GM19023 (cell line): ENCODE results near the gene RPS5.
"Not testable (repeated sequence)": the region's sequence is repeated elsewhere in the genome, so short reads cannot be mapped to it uniquely, and the experiment has no call there.

ENCODE experiments used
- ATAC-seq: cut with Tn5 transposase; IDR thresholded peaks from one replicate; pipeline ENCODE4 v1.9.1; 2021; ENCODE audit warnings: mild to moderate bottlenecking, moderate library complexity; ENCODE audit not compliant: unreplicated experiment

The RPS5 gene

GRCh38 chr19:58403920-58404478, 16.9 kb downstream of the RPS5 start:
- not testable (repeated sequence) for ATAC-seq

DNA sequence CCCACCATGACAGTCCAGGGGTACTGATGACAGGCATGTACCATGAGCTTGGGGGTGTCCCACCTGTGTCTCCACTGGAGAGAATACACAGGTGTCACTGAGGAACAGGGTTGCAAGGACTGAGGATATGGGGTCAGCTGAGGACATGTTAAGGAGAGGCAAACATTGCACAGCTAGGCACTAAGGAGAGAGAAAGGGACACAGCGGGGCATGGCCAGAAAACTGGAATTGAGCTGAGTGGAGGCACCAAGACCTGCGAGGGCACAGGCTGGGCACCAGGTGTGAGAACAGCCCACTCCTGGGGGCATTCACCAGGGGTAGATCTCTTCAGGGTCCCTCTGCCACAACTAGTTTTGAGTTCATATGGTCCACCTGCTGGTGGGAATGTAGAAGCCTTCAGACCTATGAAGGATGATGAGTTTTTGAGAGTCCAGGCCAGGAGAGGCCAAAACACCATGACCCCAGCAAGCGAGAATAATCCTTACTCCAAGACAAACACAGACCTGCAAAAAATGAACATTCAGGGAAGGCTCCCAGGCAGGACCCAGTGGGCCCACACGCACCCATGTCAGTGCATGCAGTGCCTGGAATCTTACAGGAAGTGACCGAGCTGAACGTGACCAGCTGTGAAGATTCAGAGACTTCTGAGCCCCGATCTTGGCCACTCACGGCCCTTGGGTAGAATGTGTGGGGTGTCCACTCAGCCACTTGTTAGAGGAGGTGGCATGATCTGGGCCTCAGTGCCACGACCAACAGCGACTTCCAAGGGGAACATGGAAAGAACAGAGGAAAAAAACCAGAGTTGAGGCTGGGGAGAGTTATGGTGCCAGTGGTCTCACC, 20.0 kb downstream of the RPS5 start:
- no peak for ATAC-seq

DNA sequence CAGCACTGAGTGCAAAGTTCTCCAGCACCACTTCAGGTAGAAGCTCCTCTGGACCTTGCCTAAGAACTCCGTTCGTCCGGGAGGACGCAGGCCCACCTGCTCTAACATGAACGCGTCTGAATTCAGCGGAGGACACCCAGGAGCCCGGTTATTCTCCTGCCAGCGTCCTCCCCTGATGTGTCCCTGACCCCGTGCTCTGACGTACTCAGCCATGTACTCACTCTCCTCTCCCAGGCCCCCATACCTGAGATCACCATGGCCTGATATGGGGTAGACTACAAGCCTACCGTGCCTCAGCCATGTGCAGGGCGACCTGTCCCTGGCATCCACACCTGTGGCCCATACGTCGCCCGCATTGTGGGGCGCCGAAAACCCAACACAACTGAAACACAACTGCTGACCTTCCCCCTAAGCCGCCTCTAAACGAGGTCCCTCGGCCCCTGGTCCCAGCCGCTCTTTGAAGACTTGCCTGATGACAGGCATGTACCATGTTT, 20.6 kb downstream of the RPS5 start:
- peak; percentile 6 for ATAC-seq

GRCh38 chr19:58408152-58409009, 21.3 kb downstream of the RPS5 start, which contains the start of gene ZNF584:
Gene ZNF584, plus strand, starts transcription at chr19:58408649. Its CDS starts 499 bp downstream, at chr19:58409148.
- ATAC-seq = peak; percentile 90

DNA sequence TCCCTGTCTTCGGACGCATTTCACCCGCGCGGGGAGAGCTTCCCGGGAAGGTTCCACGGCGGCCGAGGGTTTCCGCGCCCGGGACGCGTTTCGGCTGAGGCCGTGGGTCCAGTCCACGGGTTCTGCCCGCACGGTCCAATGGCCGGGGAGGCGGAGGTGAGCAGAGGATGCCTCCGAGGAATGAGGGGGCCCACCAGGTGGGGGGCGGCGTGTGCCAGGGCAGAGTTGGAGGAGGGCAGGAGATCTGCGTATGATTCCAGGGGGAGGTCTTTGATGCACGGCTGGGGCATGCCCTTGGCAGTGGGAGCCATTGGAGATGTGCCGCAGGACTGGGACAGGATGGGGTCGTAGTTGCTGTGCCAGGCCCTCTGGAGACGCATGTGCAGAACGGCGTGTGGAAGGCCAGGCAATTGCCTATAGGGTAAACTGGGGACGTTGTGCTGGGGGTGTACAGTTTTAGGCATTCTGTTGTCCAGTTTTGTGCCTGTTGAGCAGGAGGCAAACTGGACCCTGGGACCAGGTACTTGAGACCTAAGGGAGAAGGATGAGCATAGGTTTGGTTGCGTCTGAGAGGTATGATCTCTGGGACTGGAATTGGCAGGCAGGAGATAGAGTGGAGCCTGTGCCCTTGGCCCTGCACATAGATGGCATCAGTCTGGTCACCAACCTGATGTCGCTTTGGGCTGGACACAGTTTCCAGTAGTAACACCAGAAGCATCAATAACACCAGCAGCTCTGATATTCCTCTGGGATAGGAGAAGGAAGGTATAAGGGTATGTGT, 22.1 kb downstream of the RPS5 start:
- ATAC-seq = no peak

DNA sequence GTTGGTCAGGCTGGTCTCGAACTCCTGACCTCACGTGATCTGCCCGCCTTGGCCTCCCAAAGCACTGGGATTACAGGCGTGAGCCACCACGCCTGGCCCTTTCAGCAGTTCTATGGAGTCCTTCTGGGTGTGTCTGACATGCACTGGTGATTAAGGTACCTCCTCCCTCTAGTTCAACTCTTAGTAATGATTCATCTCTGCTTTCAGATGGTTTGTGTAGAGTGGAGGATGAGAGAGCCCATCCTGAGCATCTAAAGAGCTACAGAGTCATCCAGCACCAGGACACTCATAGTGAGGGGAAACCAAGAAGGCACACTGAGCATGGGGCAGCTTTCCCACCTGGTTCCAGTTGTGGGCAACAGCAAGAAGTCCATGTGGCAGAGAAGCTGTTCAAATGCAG, 29.5 kb downstream of the RPS5 start:
- no peak for ATAC-seq

DNA sequence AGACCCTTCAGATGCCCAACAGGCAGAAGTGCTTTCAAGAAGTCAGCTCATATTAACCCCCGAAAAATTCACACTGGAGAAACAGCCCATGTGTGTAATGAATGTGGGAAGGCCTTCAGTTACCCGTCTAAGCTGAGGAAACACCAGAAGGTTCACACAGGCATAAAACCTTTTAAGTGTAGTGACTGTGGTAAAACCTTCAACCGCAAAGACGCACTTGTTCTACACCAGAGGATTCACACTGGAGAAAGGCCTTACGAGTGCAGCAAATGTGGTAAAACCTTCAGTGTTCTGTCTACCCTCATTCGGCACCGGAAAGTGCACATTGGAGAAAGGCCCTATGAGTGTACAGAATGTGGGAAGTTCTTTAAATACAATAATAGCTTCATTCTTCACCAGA, 30.0 kb downstream of the RPS5 start:
- ATAC-seq = no peak

- no peak for ATAC-seq
Measured at GRCh38 chr19:58428617-58429016, 41.5 kb downstream of the RPS5 start.

DNA sequence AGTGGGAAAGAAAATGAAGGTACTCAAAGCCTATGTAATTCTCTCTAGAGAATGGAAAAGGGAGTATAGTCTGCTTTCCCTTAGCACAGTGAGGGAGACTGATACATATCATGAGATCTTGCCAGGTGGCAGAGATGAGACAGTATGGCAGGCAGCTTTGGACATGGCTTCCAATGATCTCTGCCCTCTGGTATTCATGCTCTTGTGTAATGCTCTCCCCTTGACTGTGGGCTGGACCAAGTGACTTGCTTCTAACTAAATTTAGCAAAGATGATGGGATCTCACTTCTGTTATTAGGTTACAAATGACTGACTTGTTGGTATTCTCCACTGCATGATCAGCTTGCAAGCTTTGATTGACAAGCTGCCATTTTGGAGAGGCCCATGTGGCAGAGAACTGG, 42.7 kb downstream of the RPS5 start:
- no peak for ATAC-seq

GRCh38 chr19:58434217-58434616, 47.1 kb downstream of the RPS5 start:
- no peak for ATAC-seq

DNA sequence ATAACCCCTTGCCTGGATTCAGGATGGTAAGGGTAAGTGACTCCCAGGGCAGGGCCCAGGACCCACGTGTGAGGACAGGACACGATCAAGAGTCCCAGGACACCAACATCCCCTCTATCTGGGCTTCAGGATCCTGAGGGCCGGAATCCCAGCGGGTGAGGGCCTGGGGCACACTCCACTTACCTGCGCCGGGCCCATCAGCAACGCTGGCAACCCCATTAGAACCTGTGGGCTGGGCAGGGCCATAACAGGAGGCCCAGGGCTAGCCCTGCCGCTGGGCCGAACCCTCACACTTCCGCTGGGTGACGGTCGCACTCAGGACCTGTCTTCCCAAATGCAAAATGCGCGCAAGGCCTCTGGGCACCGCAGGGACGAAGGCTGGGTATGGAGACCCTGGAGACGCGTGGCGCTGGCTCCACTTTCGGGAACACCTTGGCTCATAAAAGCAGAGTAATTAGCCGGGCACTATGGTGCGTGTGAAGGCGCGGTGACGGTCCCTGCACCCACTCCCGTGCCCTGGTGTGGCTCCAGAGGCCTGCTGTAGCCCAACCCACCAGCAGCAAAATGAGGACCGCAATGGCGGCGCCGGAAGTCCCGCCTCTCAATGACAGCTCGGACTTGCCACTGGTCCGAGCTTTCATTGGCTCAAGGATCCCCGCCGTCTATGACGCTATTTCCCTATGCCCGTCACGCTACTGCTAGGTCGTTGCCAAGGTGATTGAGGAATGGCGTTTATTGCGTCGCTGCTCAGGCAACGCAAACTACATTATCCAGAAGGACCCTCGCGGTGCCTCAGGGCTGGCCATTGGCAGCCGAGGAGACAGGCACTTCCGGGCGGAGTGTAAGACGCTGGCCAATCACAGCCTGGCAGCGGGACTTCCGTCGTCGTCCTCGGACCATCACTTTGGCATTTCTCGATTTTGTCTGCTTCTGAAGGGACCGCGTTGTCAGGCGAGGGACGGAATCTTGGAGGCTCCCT, 52.8 kb downstream of the RPS5 start, which contains the start of gene ZNF132:
Gene ZNF132, minus strand, starts transcription at position 578 of the 979 bp plus-strand sequence. Its CDS starts 332 bp downstream, at position 246.
- peak; percentile 97 for ATAC-seq

GRCh38 chr19:58440556-58440955, 53.5 kb downstream of the RPS5 start:
- no peak for ATAC-seq

DNA sequence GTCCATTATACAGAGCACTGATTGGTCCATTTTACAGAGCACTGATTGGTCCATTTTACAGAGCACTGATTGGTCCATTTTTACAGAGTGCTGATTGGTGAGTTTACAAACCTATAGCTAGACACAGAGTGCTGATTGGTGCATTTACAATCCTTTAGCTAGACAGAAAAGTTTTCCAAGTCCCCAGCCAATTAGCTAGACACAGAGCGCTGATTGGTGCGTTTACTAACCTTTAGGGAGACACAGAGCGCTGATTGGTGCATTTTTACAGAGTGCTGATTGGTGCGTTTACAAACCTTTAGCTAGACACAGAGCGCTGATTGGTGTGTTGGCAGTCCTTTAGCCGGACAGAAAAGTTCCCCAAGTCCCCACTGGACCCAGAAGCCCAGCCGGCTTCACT, 55.9 kb downstream of the RPS5 start:
- ATAC-seq = not testable (repeated sequence)
